GM06990 (cell line): ENCODE data around the gene RCBTB2.
A peak's percentile ranks its signal among the peaks of the same experiment; 100 is the strongest.
"Not testable (repeated sequence)": the region's sequence is repeated elsewhere in the genome, so short reads cannot be mapped to it uniquely, and the experiment has no call there.

Experiments
- DNase-seq: peaks from one replicate; pipeline ENCODE4 v3.0.0-alpha.2; 2011; ENCODE audit not compliant: insufficient read length; ENCODE audit errors: extremely low read depth
- H3K27me3 ChIP-seq: replicated peaks from 2 replicates; pipeline ENCODE4 v1.6.0; 2011; ENCODE audit warnings: low read length; ENCODE audit not compliant: control insufficient read depth, insufficient read depth
- H3K36me3 ChIP-seq: 2 replicates; pipeline ENCODE4 v1.5.1; 2011; ENCODE audit warnings: low read length; ENCODE audit not compliant: control insufficient read depth, insufficient read depth
- H3K4me3 ChIP-seq: replicated peaks from 2 replicates; pipeline ENCODE4 v1.5.1; 2011; ENCODE audit warnings: low read depth, mild to moderate bottlenecking, control low read depth, low read length
- TF ChIP-seq, protein P1 (sequence below): IDR thresholded peaks from 2 replicates; pipeline ENCODE4 v1.5.1; 2011; ENCODE audit warnings: low read length, control low read depth, mild to moderate bottlenecking, inconsistent platforms; ENCODE audit not compliant: insufficient read depth, poor library complexity, severe bottlenecking

RCBTB2 gene

DNA sequence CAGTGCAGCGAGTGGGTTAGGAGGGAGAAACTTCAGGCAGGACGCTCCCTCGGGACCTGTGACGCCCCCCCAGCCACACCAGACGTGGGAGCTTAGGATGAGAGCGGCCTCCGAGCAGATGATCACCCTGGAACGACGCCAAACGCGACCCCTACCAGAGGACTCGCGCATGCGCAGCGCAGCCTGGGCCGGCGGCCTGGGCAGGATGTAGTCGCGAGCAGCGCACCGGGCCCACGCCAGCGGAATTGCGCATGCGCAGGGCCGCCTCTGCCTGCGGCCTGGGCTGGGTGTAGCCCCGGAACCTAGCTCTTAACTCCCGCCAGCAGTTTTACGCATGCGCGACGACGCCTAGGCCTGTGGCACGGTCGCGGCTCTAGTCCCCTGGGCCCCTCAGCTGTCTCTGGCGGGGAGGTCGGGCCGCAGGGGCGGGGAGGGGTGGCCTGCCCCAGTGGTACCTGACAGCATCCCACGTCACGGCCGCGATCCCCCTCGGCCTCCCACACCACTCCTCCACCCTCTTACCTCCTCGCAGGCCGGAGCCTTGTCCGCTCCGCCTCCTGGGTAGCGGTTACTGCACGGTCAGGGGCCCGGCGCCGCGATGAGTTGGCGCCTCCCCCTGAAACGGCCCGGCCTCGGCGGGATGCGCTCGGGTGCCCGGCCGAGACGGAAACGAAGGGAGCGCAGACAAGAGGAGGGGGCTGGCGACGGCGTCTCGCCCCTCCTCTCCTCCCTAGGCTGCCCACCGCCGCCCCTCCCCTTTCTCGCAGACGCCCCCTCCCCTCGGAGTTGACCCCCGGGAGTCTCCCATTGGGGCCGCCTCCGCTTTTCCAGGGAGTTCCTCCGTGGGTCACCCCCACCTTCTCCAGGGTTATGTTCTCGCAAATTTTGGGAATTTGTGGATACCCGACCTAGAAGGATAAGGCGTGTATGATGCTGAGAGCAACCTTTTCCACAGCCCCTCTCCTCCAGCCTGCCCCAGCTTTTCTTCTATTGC is at the start of gene RCBTB2:
RCBTB2 (minus strand) TSS at position 575 of the 994 bp plus-strand sequence. CDS start 11,141 bp downstream, outside the sequence.
- Histone ChIP-seq H3K36me3 (no peaks in the 10 kb centered on the region), H3K27me3 (no peaks in the 10 kb centered on the region), H3K4me3 (peak within 1 kb of the TSS; percentile 75)
- TF ChIP-seq, protein P1, sequence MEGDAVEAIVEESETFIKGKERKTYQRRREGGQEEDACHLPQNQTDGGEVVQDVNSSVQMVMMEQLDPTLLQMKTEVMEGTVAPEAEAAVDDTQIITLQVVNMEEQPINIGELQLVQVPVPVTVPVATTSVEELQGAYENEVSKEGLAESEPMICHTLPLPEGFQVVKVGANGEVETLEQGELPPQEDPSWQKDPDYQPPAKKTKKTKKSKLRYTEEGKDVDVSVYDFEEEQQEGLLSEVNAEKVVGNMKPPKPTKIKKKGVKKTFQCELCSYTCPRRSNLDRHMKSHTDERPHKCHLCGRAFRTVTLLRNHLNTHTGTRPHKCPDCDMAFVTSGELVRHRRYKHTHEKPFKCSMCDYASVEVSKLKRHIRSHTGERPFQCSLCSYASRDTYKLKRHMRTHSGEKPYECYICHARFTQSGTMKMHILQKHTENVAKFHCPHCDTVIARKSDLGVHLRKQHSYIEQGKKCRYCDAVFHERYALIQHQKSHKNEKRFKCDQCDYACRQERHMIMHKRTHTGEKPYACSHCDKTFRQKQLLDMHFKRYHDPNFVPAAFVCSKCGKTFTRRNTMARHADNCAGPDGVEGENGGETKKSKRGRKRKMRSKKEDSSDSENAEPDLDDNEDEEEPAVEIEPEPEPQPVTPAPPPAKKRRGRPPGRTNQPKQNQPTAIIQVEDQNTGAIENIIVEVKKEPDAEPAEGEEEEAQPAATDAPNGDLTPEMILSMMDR, result no peak
- DNase-seq, result peak; percentile 99

DNA sequence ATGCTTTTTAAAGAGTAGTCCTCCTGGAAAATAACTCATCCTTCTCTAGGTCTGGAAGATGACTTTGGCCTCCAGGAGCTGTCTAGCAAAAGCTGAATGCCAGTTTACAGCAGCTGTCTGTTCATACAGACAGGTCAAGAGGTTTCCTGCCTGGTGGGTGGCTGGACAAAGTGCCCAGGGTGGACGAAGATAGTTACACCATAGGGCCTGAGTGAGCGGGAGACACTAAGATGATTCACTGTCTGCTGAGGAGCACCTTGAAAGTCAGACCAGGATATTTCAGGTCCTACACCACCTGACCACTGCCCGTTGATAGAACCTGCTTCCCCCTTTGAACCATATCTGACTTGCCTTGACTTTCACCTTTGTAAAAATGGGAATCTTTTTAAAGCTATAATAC is 49.2 kb upstream of the RCBTB2 start:
- TF ChIP-seq, protein P1, result no peak

DNA sequence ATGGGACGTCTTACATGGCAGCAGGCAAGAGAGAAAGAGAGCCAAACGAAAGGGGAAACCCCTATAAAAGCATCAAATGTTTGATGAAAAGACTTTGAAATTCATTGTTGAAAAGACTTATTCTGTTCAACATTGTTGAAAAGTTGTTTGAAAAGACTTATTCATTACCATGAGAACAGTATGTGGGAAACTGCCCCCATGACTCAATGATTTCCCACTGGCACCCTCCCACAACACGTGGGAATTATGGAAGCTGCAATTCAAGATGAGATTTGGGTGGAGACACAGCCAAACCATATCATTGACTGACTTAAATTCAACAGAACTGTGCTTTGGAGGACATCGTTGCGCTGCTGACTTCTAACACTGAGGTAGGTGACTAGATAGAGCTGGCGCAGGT is 48.0 kb upstream of the RCBTB2 start:
- TF ChIP-seq, protein P1, result no peak
- Histone ChIP-seq H3K4me3 (no peak overlapping the region), H3K27me3 (no peaks in the 10 kb centered on the region), H3K36me3 (no peaks in the 10 kb centered on the region)
- DNase-seq, result no peak

More for the DNA sequence above, 49.2 kb upstream of the RCBTB2 start:
- no peaks in the 10 kb centered on the region for H3K36me3 ChIP-seq
- no peaks in the 10 kb centered on the region for H3K27me3 ChIP-seq
- no peak for DNase-seq
- no peak overlapping the region for H3K4me3 ChIP-seq

DNA sequence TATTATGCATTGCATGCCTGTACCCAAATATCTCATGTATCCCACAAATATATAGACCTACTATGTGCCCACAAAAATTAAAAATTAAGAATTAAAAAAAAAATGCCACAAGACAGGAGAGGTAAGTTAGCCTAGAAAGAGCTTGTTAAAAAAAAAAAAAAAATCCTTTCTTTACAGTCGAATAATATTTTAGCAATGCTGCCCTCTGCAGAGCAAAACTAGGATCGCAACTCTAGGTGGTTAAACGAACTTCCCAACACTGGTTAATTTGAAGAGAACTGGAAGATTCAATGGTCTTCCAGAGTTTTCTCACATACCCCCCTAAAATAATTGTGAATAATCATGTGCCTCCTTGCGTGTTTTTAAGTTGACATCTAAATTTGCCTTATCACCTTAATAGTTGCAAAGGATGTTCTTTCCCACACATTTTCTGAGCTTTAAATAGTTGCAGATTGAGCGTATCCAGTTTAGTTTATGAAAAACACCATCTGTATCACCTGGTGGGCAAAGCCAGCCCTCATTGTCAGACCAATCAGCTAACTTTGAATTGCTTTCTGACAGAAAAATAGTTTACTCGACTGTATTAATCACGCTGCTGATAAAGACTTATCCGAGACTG is 47.4 kb upstream of the RCBTB2 start:
- H3K27me3 ChIP-seq, result no peaks in the 10 kb centered on the region
- DNase-seq, result no peak
- H3K4me3 ChIP-seq, result no peak overlapping the region
- TF ChIP-seq, protein P1, result peak; percentile 64
- H3K36me3 ChIP-seq, result no peaks in the 10 kb centered on the region

DNA sequence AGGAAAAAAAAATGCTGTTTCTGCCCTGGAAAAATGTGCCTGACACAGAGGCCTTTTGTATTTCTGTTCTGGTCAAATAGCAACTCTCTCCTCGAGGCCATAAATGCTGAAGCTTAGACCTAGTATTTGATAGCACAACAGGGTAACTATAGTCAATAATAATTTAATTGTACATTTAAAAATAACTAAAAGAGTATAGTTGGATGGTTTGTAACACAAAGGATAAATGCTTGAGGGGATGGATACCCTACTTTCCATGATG is 47.0 kb upstream of the RCBTB2 start:
- not testable (repeated sequence) for H3K4me3 ChIP-seq, DNase-seq, H3K36me3 ChIP-seq, H3K27me3 ChIP-seq

DNA sequence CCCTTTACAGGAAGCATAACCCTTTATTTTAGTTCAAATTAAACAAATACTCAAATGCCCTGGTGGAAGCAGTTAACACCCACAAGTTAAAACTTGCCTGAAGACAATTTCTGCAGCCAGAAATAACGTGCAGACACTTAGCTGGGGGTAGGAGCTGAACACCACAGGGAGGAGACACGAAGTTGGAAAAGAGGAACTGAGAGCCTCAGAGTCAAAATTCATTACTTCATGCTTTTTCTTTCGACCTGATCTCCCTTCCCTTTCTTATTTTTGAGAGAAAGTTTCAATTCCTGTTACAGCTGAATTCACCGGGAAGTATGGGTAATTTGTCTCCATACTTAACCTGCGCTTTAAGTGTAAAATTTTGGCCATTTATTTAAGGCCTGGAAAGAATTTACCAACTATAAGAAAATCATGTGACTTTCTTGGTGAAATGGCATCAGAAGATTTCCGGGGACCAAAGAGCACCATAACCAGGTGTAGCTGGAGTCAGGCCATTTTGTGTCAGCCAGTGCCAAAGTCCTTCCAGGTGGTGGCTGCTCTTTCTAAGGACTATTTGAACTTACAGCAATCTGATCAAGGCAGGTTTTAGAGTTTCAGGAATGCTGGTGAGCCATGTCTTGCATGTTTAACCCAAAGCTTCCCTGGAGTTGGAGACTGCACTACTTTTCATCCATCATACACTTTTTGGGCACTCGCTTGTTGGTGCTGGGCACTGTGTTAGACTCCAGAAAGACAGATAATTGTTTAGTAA is 46.5 kb upstream of the RCBTB2 start:
- peak; percentile 86 for DNase-seq

More for the DNA sequence above, 46.5 kb upstream of the RCBTB2 start:
- TF ChIP-seq, protein P1, result no peak
- Histone ChIP-seq H3K4me3 (peak overlapping the region; percentile 10; the same call in 1 of the 2 replicates), H3K27me3 (no peaks in the 10 kb centered on the region), H3K36me3 (no peaks in the 10 kb centered on the region)
